Astrocyte (in vitro differentiated cells and primary cell): Measurements from ENCODE around the gene RABGAP1L. TPM values are rescaled to one million over a fixed set of nuclear protein-coding genes. Genes with fewer than 3 reads are reported as not detected.

ENCODE experiments used
- DNase-seq: peaks from one replicate; pipeline ENCODE4 v3.0.0-alpha.2; 2010; ENCODE audit warnings: low read depth
- FAIRE-seq: peaks from 2 replicates; lab custom pipeline; 2011; peaks lifted over from hg19 to GRCh38; lab: Jason Lieb, UNC
- H2AFZ ChIP-seq: 2 replicates; pipeline ENCODE4 v1.6.0; 2012; ENCODE audit warnings: low read depth, low read length, inconsistent platforms
- H3K27ac ChIP-seq: 2 replicates; pipeline ENCODE4 v1.5.1; 2011; ENCODE audit warnings: low read depth, low read length, inconsistent platforms
- H3K27me3 ChIP-seq: 2 replicates; pipeline ENCODE4 v1.6.0; 2011; ENCODE audit warnings: low read length, inconsistent platforms; ENCODE audit not compliant: insufficient read depth
- H3K36me3 ChIP-seq: 2 replicates; pipeline ENCODE4 v1.5.1; 2011; ENCODE audit warnings: low read length, inconsistent platforms; ENCODE audit not compliant: insufficient read depth
- H3K4me1 ChIP-seq: 2 replicates; pipeline ENCODE4 v1.5.1; 2011; ENCODE audit warnings: low read length, inconsistent platforms; ENCODE audit not compliant: insufficient read depth
- H3K4me2 ChIP-seq: 2 replicates; pipeline ENCODE4 v1.6.0; 2012; ENCODE audit warnings: low read length, inconsistent platforms
- H3K4me3 ChIP-seq: 2 replicates; pipeline ENCODE4 v1.5.1; 2011; ENCODE audit warnings: low read depth, mild to moderate bottlenecking, low read length, inconsistent platforms; ENCODE audit not compliant: insufficient read depth
- H3K79me2 ChIP-seq: 2 replicates; pipeline ENCODE4 v1.6.0; 2012; ENCODE audit warnings: mild to moderate bottlenecking, low read length, inconsistent platforms; ENCODE audit not compliant: insufficient read depth
- H3K9ac ChIP-seq: 2 replicates; pipeline ENCODE4 v1.6.0; 2012; ENCODE audit warnings: mild to moderate bottlenecking, low read length, inconsistent platforms
- H3K9me3 ChIP-seq: 2 replicates; pipeline ENCODE4 v1.5.1; 2012; ENCODE audit warnings: low read depth, mild to moderate bottlenecking, low read length, inconsistent platforms; ENCODE audit not compliant: insufficient read depth
- H4K20me1 ChIP-seq: 2 replicates; pipeline ENCODE4 v1.6.0; 2012; ENCODE audit warnings: low read length, inconsistent platforms; ENCODE audit not compliant: insufficient read depth
- H3K27ac Mint-ChIP-seq: one replicate; pipeline ENCODE4 v1.8.0; 2021; ENCODE audit warnings: mild to moderate bottlenecking, mixed read lengths; ENCODE audit not compliant: unreplicated experiment
- H3K27me3 Mint-ChIP-seq: one replicate; pipeline ENCODE4 v1.8.0; 2021; ENCODE audit warnings: low read depth, mixed read lengths; ENCODE audit not compliant: unreplicated experiment
- H3K36me3 Mint-ChIP-seq: one replicate; pipeline ENCODE4 v1.8.0; 2021; ENCODE audit warnings: low read depth, mixed read lengths; ENCODE audit not compliant: unreplicated experiment
- H3K4me1 Mint-ChIP-seq: one replicate; pipeline ENCODE4 v1.8.0; 2021; ENCODE audit warnings: low read depth, mixed read lengths; ENCODE audit not compliant: unreplicated experiment
- H3K4me3 Mint-ChIP-seq: one replicate; pipeline ENCODE4 v1.8.0; 2021; ENCODE audit warnings: mild to moderate bottlenecking, moderate library complexity, mixed read lengths; ENCODE audit not compliant: unreplicated experiment
- H3K9me3 Mint-ChIP-seq: one replicate; pipeline ENCODE4 v1.8.0; 2021; ENCODE audit warnings: mild to moderate bottlenecking, mixed read lengths; ENCODE audit not compliant: unreplicated experiment
- EZH2 ChIP-seq: IDR thresholded peaks from 2 replicates; pipeline ENCODE4 v1.6.1; 2012; ENCODE audit warnings: mild to moderate bottlenecking, low read length, inconsistent platforms; ENCODE audit not compliant: insufficient read depth
- total RNA-seq: library from RNA; stranded (reverse); gene quantifications from 2 replicates; pipeline ENCODE4 v1.2.1, GENCODE V29; 2021
- TF ChIP-seq, protein P1 (sequence below): IDR thresholded peaks from 2 replicates; pipeline ENCODE4 v1.5.1; 2011; ENCODE audit warnings: low read depth, mild to moderate bottlenecking, inconsistent platforms, low read length, moderate library complexity; ENCODE audit not compliant: insufficient read depth

RABGAP1L gene
- total RNA-seq, 1 donor from 2014 or later: 40.2 TPM

DNA sequence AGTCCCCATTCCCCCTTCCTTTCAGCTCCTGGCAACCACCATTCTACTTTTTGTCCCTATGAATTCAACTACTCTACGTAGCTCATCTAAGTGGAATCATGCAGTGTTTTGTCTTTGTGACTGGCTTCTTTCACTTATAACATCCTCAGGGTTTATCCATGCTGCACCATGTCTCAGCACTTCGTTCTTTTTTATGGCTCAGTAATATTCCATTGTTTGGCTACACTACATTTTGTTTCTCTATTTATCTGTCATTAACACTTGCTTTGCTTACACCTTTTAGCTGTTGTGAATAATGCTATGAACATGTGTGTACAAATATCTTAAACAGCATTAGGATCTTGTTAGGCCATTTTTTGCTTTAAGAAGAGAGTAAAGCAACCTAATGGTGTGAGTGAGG is 865.5 kb downstream of the RABGAP1L start:
- no peak overlapping the region for H2AFZ ChIP-seq
- peak overlapping the region; percentile 54 for H3K4me3 Mint-ChIP-seq
- H3K9me3 Mint-ChIP-seq: peaks cover 5% of the 10 kb centered on the region
- H3K27ac ChIP-seq: no peak overlapping the region
- H3K9me3 ChIP-seq: no peaks in the 10 kb centered on the region
- H3K4me1 Mint-ChIP-seq: peaks cover 11% of the 10 kb centered on the region
- H3K79me2 ChIP-seq: peaks cover 33% of the 10 kb centered on the region
- no peaks in the 10 kb centered on the region for H3K36me3 Mint-ChIP-seq
- no peaks in the 10 kb centered on the region for H3K36me3 ChIP-seq
- H4K20me1 ChIP-seq: no peaks in the 10 kb centered on the region
- FAIRE-seq (no peak), DNase-seq (no peak)
- no peak overlapping the region for H3K4me3 ChIP-seq
- no peak overlapping the region for H3K4me2 ChIP-seq
- peak overlapping the region; percentile 5 for H3K27ac Mint-ChIP-seq
- H3K27me3 ChIP-seq: no peaks in the 10 kb centered on the region
- no peak overlapping the region for H3K9ac ChIP-seq
- H3K4me1 ChIP-seq: peaks cover 5% of the 10 kb centered on the region
- no peaks in the 10 kb centered on the region for H3K27me3 Mint-ChIP-seq
- TF ChIP-seq, protein P1, sequence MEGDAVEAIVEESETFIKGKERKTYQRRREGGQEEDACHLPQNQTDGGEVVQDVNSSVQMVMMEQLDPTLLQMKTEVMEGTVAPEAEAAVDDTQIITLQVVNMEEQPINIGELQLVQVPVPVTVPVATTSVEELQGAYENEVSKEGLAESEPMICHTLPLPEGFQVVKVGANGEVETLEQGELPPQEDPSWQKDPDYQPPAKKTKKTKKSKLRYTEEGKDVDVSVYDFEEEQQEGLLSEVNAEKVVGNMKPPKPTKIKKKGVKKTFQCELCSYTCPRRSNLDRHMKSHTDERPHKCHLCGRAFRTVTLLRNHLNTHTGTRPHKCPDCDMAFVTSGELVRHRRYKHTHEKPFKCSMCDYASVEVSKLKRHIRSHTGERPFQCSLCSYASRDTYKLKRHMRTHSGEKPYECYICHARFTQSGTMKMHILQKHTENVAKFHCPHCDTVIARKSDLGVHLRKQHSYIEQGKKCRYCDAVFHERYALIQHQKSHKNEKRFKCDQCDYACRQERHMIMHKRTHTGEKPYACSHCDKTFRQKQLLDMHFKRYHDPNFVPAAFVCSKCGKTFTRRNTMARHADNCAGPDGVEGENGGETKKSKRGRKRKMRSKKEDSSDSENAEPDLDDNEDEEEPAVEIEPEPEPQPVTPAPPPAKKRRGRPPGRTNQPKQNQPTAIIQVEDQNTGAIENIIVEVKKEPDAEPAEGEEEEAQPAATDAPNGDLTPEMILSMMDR: no peak
- TF ChIP-seq EZH2: no peak

GRCh38 chr1:175033953-175034352 is 874.6 kb downstream of the RABGAP1L start:
- DNase-seq: no peak
- peaks cover 5% of the 10 kb centered on the region for H3K27me3 ChIP-seq
- no peak overlapping the region for H3K27ac ChIP-seq
- no peak for FAIRE-seq
- H3K9me3 Mint-ChIP-seq: no peaks in the 10 kb centered on the region
- no peaks in the 10 kb centered on the region for H3K36me3 ChIP-seq
- peaks cover 13% of the 10 kb centered on the region for H3K4me1 Mint-ChIP-seq
- H3K9ac ChIP-seq: no peak overlapping the region
- no peaks in the 10 kb centered on the region for H4K20me1 ChIP-seq
- no peaks in the 10 kb centered on the region for H3K79me2 ChIP-seq
- no peaks in the 10 kb centered on the region for H3K36me3 Mint-ChIP-seq
- no peak overlapping the region for H3K4me3 ChIP-seq
- TF ChIP-seq, protein P1: no peak
- no peak for TF ChIP-seq EZH2
- H3K4me3 Mint-ChIP-seq: no peak overlapping the region
- H3K27me3 Mint-ChIP-seq: peaks cover 21% of the 10 kb centered on the region
- H3K4me2 ChIP-seq: no peak overlapping the region
- peaks cover 3% of the 10 kb centered on the region for H3K4me1 ChIP-seq
- no peak overlapping the region for H2AFZ ChIP-seq
- no peaks in the 10 kb centered on the region for H3K9me3 ChIP-seq
- H3K27ac Mint-ChIP-seq: no peak overlapping the region

- peaks cover 24% of the 10 kb centered on the region for H3K27me3 Mint-ChIP-seq
Observed at GRCh38 chr1:175034775-175035174, 875.5 kb downstream of the RABGAP1L start.

More at GRCh38 chr1:175034775-175035174, 875.5 kb downstream of the RABGAP1L start:
- no peak overlapping the region for H3K9ac ChIP-seq
- H3K4me1 ChIP-seq: no peaks in the 10 kb centered on the region
- no peak overlapping the region for H2AFZ ChIP-seq
- H3K27me3 ChIP-seq: peaks cover 5% of the 10 kb centered on the region
- no peak overlapping the region for H3K27ac Mint-ChIP-seq
- no peaks in the 10 kb centered on the region for H3K9me3 ChIP-seq
- no peak overlapping the region for H3K4me3 Mint-ChIP-seq
- no peak for TF ChIP-seq EZH2
- TF ChIP-seq, protein P1: no peak
- H3K9me3 Mint-ChIP-seq: no peaks in the 10 kb centered on the region
- peaks cover 10% of the 10 kb centered on the region for H3K4me1 Mint-ChIP-seq
- no peaks in the 10 kb centered on the region for H3K36me3 ChIP-seq
- no peak for DNase-seq
- no peak overlapping the region for H3K27ac ChIP-seq
- H3K36me3 Mint-ChIP-seq: no peaks in the 10 kb centered on the region
- H3K79me2 ChIP-seq: no peaks in the 10 kb centered on the region
- H3K4me2 ChIP-seq: no peak overlapping the region
- FAIRE-seq: no peak
- no peaks in the 10 kb centered on the region for H4K20me1 ChIP-seq
- no peak overlapping the region for H3K4me3 ChIP-seq
